Prostate gland (tissue), 2 donors: ENCODE results near the gene ENO3. TPM values are rescaled to one million over a fixed set of nuclear protein-coding genes. Genes with fewer than 3 reads are reported as not detected.

Experiments used
- DNase-seq: peaks from one replicate; pipeline ENCODE4 v3.0.0-alpha.2; 2019; ENCODE audit warnings: low spot score
- H3K27ac ChIP-seq, 2 donors: fragments of 200-600 bp; sonication (generic); 2 replicates each; pipeline ENCODE4 v1.5.1; 2017 to 2019
- H3K27me3 ChIP-seq: fragments of 200-600 bp; sonication (generic); replicated peaks from 2 replicates; pipeline ENCODE4 v1.5.1; 2019; ENCODE audit not compliant: insufficient read depth
- H3K36me3 ChIP-seq, 2 donors: fragments of 200-600 bp; sonication (generic); 1 replicate in 1 of 2; 2 replicates in 1 of 2; pipeline versions ENCODE4 v1.5.1 to v1.8.1; 2017 to 2019
- H3K4me1 ChIP-seq: fragments of 200-600 bp; sonication (generic); replicated peaks from 2 replicates; pipeline ENCODE4 v1.5.1; 2019
- H3K4me3 ChIP-seq, 2 donors: fragments of 200-600 bp; sonication (generic); 2 replicates each; pipeline ENCODE4 v1.5.1; 2017 to 2019
- H3K9me3 ChIP-seq: fragments of 200-600 bp; sonication (generic); 2 replicates; pipeline ENCODE4 v1.5.1; 2017
- CTCF ChIP-seq, 4 experiments: fragments of 200-600 bp in 2 of 4; fragments of 450-650 bp in 2 of 4; sonication (generic) in 2 of 4; IDR thresholded peaks; 1 replicate in 3 of 4; 2 replicates in 1 of 4; pipeline ENCODE4 v1.5.1; 2016 to 2019; ENCODE audit warnings: antibody characterized with exemption in 4 of 4, mild to moderate bottlenecking in 2 of 4, moderate library complexity in 2 of 4
- POLR2A ChIP-seq: fragments of 450-650 bp; IDR thresholded peaks from one replicate; pipeline ENCODE4 v1.6.1; 2016; ENCODE audit warnings: antibody characterized with exemption, mild to moderate bottlenecking
- POLR2AphosphoS5 ChIP-seq: sonication (generic); formaldehyde crosslinking; IDR thresholded peaks from one replicate; pipeline ENCODE4 v1.6.1; 2017; ENCODE audit warnings: antibody characterized with exemption
- WGBS: methylation state at CpG from one replicate; pipeline ENCODE4 v1.1.5; 2018; 5-methylcytosine and 5-hydroxymethylcytosine counted together
- intact Hi-C: fragments of 100-400 bp; cut with DNase I; formaldehyde crosslinking; loops from one replicate; pipeline ENCODE4 v1.14.2; 2022
- total RNA-seq, 2 donors: library from RNA; depleted of rRNA; stranded (reverse); fragments of >200 nt; gene quantifications; one replicate each; pipeline ENCODE4 v1.1.0, GENCODE V29; 2016

ENO3 gene
- total RNA-seq, 2 donors from 2014 or later: 9.7 to 10.2 TPM

GRCh38 chr17:4932756-4933155 is 18.2 kb upstream of the ENO3 start:
- 91% methylated on average over 12 of the region's 12 CpGs for WGBS
- peaks cover 5% of the 10 kb centered on the region for H3K4me1 ChIP-seq

GRCh38 chr17:4933646-4934045 is 17.3 kb upstream of the ENO3 start:
- DNase-seq: no peak
- WGBS: 79% methylated on average over 14 of the region's 16 CpGs
- H3K27ac ChIP-seq: no peak overlapping the region
- H3K9me3 ChIP-seq: no peaks in the 10 kb centered on the region
- TF ChIP-seq CTCF (IDR thresholded peaks at IDR 0.05) (no peak), POLR2AphosphoS5 (no peak), POLR2A (no peak)
- H3K36me3 ChIP-seq: peaks cover 0 to 5% of the 10 kb centered on the region in 2 donors
- no peak overlapping the region for H3K4me3 ChIP-seq
- H3K4me1 ChIP-seq: peaks cover 6% of the 10 kb centered on the region
- intact Hi-C loops: no loop called here
- H3K27me3 ChIP-seq: no peaks in the 10 kb centered on the region

More at GRCh38 chr17:4932756-4933155, 18.2 kb upstream of the ENO3 start:
- no peak overlapping the region for H3K27ac ChIP-seq
- no peak overlapping the region for H3K4me3 ChIP-seq
- intact Hi-C loops: no loop called here
- H3K36me3 ChIP-seq: peaks cover 0 to 5% of the 10 kb centered on the region in 2 donors
- no peaks in the 10 kb centered on the region for H3K27me3 ChIP-seq
- no peak for TF ChIP-seq POLR2AphosphoS5
- DNase-seq: no peak
- no peaks in the 10 kb centered on the region for H3K9me3 ChIP-seq

- no peak for DNase-seq
- intact Hi-C loops: no loop called here
- Histone ChIP-seq H3K36me3 (peaks cover 0 to 5% of the 10 kb centered on the region in 2 donors), H3K27me3 (no peaks in the 10 kb centered on the region), H3K9me3 (no peaks in the 10 kb centered on the region), H3K4me3 (no peak overlapping the region), H3K27ac (no peak overlapping the region), H3K4me1 (peaks cover 11% of the 10 kb centered on the region)
- TF ChIP-seq POLR2A: no peak
- peak in 1 of 4 experiments; percentile 34 for TF ChIP-seq CTCF (IDR thresholded peaks at IDR 0.05)
- TF ChIP-seq POLR2AphosphoS5: no peak
- 23% methylated on average over 14 of the region's 14 CpGs for WGBS
Observed at GRCh38 chr17:4934173-4934979, 16.5 kb upstream of the ENO3 start.

- intact Hi-C loops: no loop called here
- Histone ChIP-seq H3K4me3 (no peak overlapping the region), H3K27ac (no peak overlapping the region), H3K27me3 (no peaks in the 10 kb centered on the region), H3K36me3 (peaks cover 0 to 5% of the 10 kb centered on the region in 2 donors), H3K9me3 (no peaks in the 10 kb centered on the region), H3K4me1 (peaks cover 11% of the 10 kb centered on the region)
- DNase-seq: no peak
- TF ChIP-seq POLR2AphosphoS5 (no peak), POLR2A (no peak), CTCF (IDR thresholded peaks at IDR 0.05) (no peak)
Observed at GRCh38 chr17:4935650-4936049, 15.3 kb upstream of the ENO3 start.

GRCh38 chr17:4936436-4936835 is 14.5 kb upstream of the ENO3 start:
- Histone ChIP-seq H3K27me3 (no peaks in the 10 kb centered on the region), H3K4me3 (no peak overlapping the region), H3K27ac (no peak overlapping the region), H3K4me1 (peaks cover 15% of the 10 kb centered on the region), H3K9me3 (no peaks in the 10 kb centered on the region), H3K36me3 (peaks cover 0 to 5% of the 10 kb centered on the region in 2 donors)
- TF ChIP-seq CTCF (IDR thresholded peaks at IDR 0.05) (no peak), POLR2A (no peak), POLR2AphosphoS5 (no peak)
- 88% methylated on average over 3 of the region's 3 CpGs for WGBS
- no peak for DNase-seq
- intact Hi-C loops: no loop called here
